EL (cell line): ENCODE results near the gene TTL.

Source experiments
- DNase-seq: peaks from one replicate; pipeline ENCODE4 v3.0.0-alpha.2; 2016

The TTL gene

DNA sequence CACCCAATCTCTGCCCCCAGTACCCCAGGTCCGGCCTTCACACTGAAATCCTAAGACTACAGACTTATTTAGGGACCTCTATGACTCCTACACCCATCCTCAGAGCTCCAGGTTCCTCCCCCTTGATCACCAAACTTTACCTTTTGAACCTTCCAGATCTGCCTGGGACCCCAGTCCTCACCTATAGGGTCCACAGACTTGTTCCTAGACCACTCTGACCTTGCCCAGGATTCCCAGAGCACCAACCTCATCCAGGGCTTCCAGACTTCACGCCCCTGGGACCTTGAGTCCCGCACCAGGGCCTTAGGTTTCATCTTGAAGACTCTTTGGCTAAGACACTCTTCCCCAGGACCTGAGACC is 102.9 kb downstream of the TTL start:
- DNase-seq: no peak

DNA sequence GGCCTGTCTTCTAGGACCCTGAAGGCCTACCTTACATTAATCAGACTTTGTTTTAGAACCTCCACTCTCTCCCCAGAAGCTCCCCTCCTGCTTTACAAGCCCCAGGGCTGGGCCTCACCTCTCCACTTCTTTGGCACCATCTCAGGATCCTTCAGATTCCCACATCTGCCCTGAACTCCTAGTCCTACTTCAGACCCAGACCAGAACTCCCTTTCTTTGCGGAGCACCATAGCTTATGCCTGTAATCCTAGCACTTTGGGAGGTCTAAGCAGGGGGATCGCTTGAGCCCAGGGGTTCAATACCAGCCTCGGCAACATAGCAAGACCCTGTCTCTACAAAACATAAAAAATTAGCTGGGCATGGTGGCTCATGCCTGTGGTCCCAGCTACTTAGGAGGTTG is 103.4 kb downstream of the TTL start:
- DNase-seq: no peak

DNA sequence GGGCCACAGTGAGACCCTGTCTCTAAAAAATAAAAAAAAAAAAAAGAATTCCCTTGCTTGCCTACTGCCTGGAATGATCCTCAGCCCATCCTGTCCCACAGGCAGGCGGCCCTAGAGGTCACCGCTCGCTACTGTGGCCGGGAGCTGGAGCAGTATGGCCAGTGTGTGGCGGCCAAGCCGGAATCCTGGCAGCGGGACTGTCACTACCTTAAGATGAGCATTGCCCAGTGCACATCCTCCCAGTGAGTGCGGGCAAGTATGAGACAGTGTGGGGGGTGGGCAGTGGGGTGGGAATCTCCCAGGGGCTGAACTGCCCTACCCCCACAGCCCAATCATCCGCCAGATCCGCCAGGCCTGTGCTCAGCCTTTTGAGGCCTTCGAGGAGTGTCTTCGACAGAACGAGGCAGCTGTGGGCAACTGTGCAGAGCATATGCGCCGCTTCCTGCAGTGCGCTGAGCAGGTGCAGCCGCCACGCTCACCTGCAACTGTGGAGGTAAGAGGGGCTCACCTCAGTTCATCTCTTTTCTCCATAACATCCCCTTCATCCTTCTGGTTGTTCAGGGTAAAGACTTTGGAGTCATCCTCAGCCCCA is 104.0 kb downstream of the TTL start:
- no peak for DNase-seq

DNA sequence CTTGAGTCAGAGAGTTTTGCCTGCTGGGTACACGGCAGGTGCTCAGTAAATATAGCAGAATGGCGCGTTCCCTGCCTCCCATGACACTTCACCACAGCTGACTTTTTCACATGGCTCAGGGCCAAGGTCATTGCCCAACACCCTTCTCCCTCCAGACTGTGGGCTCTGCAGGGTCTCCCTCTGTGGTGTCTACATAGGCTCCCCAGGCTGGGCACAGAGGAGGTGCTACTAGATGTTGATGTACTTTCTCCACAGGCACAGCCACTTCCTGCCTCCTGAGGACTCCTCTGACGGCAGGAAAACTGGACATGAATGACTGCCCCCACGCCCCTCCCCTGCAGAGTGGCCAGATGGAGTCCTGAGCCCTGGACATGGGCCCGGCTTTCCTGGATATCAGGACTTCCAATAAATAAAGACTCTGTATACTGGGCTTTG is 106.7 kb downstream of the TTL start:
- DNase-seq: no peak
